HEK293T (cell line): ENCODE results near the gene KIRREL3.

Source experiments
- CTCF ChIA-PET: fragments of 350-600 bp; formaldehyde crosslinking; extraction: SDS; loops from one replicate; lab custom pipeline; 2021; ENCODE audit warnings: antibody characterized with exemption, inconsistent platforms; lab: Yijun Ruan, JAX
- POLR2A ChIA-PET: fragments of 350-600 bp; formaldehyde crosslinking; extraction: SDS; loops from one replicate; lab custom pipeline; 2020; ENCODE audit warnings: antibody characterized with exemption, inconsistent platforms; lab: Yijun Ruan, JAX
- DNase-seq: peaks from one replicate; pipeline ENCODE4 v3.0.0; 2012; ENCODE audit warnings: mixed read lengths; ENCODE audit errors: extremely low spot score
- ARNT ChIP-seq: fragments of 450-650 bp; IDR thresholded peaks from 2 replicates; pipeline ENCODE4 v1.6.1; 2017; ENCODE audit warnings: mild to moderate bottlenecking
- BHLHE40 ChIP-seq: fragments of 450-650 bp; IDR thresholded peaks from 2 replicates; pipeline ENCODE4 v1.6.1; 2016; ENCODE audit warnings: mild to moderate bottlenecking, moderate library complexity, borderline replicate concordance
- CTBP1 ChIP-seq: fragments of 450-650 bp; IDR thresholded peaks from 2 replicates; pipeline ENCODE4 v1.6.1; 2016; ENCODE audit warnings: borderline replicate concordance
- ELF4 ChIP-seq: fragments of 450-650 bp; IDR thresholded peaks from 2 replicates; pipeline ENCODE4 v1.6.1; 2017; ENCODE audit warnings: antibody characterized with exemption
- FOXA1 ChIP-seq: fragments of 450-650 bp; IDR thresholded peaks from 2 replicates; pipeline ENCODE4 v1.6.1; 2016; ENCODE audit warnings: mild to moderate bottlenecking
- FOXK2 ChIP-seq: fragments of 450-650 bp; IDR thresholded peaks from 2 replicates; pipeline ENCODE4 v1.6.1; 2016; ENCODE audit warnings: mild to moderate bottlenecking
- FOXM1 ChIP-seq: fragments of 450-650 bp; IDR thresholded peaks from 2 replicates; pipeline ENCODE4 v1.6.1; 2017; ENCODE audit warnings: mild to moderate bottlenecking, borderline replicate concordance
- HDGF ChIP-seq: fragments of 450-650 bp; IDR thresholded peaks from 2 replicates; pipeline ENCODE4 v1.6.1; 2017; ENCODE audit warnings: antibody characterized with exemption, borderline replicate concordance
- L3MBTL2 ChIP-seq: fragments of 450-650 bp; conservative IDR thresholded peaks from 2 replicates; pipeline ENCODE4 v1.6.1; 2016; ENCODE audit warnings: mild to moderate bottlenecking
- LEF1 ChIP-seq: fragments of 450-650 bp; IDR thresholded peaks from 2 replicates; pipeline ENCODE4 v1.6.1; 2017; ENCODE audit warnings: mild to moderate bottlenecking, borderline replicate concordance
- NFRKB ChIP-seq: fragments of 450-650 bp; IDR thresholded peaks from 2 replicates; pipeline ENCODE4 v1.6.1; 2016; ENCODE audit warnings: mild to moderate bottlenecking, moderate library complexity
- PKNOX1 ChIP-seq: fragments of 450-650 bp; IDR thresholded peaks from 2 replicates; pipeline ENCODE4 v1.6.1; 2016
- SP1 ChIP-seq: fragments of 450-650 bp; IDR thresholded peaks from 2 replicates; pipeline ENCODE4 v1.6.1; 2017
- SUZ12 ChIP-seq: fragments of 450-650 bp; IDR thresholded peaks from 2 replicates; pipeline ENCODE4 v1.6.1; 2016; ENCODE audit warnings: mild to moderate bottlenecking
- TARDBP ChIP-seq: fragments of 450-650 bp; IDR thresholded peaks from 2 replicates; pipeline ENCODE4 v1.6.1; 2016
- ZNF384 ChIP-seq: fragments of 450-650 bp; IDR thresholded peaks from 2 replicates; pipeline ENCODE4 v1.6.1; 2016

Gene KIRREL3

GRCh38 chr11:127000291-127000968 lies at the start of gene KIRREL3:
Gene KIRREL3 (minus strand): TSS chr11:127000770.
- CTCF ChIA-PET, result no interaction called here
- POLR2A ChIA-PET, result no interaction called here
- no peak for TF ChIP-seq L3MBTL2
- TF ChIP-seq SP1, result no peak
- no peak for DNase-seq

GRCh38 chr11:127050186-127050585 lies 49.6 kb upstream of the KIRREL3 start:
- no peak for DNase-seq
- ChIA-PET CTCF (interaction anchor here (0.5 kb wide), 1 partner anchor 443 kb away, joined by 3 read pairs; no protein-coding TSS in a partner anchor), POLR2A (no interaction called here)
- no peak for TF ChIP-seq BHLHE40
- TF ChIP-seq L3MBTL2, result no peak
- no peak for TF ChIP-seq SP1
- TF ChIP-seq ARNT, result no peak
- TF ChIP-seq HDGF, result no peak
- no peak for TF ChIP-seq FOXA1
- no peak for TF ChIP-seq TARDBP
- no peak for TF ChIP-seq FOXK2
- TF ChIP-seq CTBP1, result no peak
- no peak for TF ChIP-seq PKNOX1
- no peak for TF ChIP-seq FOXM1
- TF ChIP-seq ELF4, result no peak
- TF ChIP-seq SUZ12, result no peak
- no peak for TF ChIP-seq NFRKB
- TF ChIP-seq LEF1, result no peak
- TF ChIP-seq ZNF384, result no peak

DNA sequence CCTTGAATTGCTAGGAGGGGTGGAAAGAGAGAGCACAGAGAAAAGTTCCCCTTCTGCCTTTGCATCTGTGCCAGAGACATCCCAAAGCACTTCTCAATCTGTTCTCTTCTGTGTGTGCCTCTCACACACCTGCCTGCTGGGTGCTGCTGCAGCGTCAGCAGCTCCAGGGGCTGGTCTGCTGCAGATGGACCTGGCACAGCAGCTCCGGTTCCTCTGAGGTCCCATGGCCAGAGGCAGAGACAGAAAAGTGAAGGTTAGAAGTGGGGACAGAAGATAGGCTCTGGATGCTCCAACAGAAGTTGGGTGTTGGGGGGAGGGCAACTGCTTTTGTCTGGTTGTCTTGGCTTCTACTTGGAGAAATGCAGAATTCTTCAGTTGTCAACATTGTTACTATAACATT lies 48.9 kb upstream of the KIRREL3 start:
- TF ChIP-seq FOXK2, result no peak
- TF ChIP-seq HDGF, result no peak
- TF ChIP-seq TARDBP, result no peak
- no peak for TF ChIP-seq PKNOX1
- no peak for TF ChIP-seq ZNF384
- TF ChIP-seq BHLHE40, result no peak
- no peak for TF ChIP-seq ARNT
- TF ChIP-seq L3MBTL2, result no peak
- TF ChIP-seq SP1, result no peak
- no peak for TF ChIP-seq CTBP1
- no peak for TF ChIP-seq FOXA1
- TF ChIP-seq NFRKB, result no peak
- TF ChIP-seq FOXM1, result no peak
- no peak for TF ChIP-seq LEF1
- TF ChIP-seq ELF4, result no peak
- no peak for TF ChIP-seq SUZ12
- CTCF ChIA-PET, result interaction anchor here (0.5 kb wide), 1 partner anchor 444 kb away, joined by 3 read pairs; no protein-coding TSS in a partner anchor
- DNase-seq, result no peak
- POLR2A ChIA-PET, result no interaction called here

DNA sequence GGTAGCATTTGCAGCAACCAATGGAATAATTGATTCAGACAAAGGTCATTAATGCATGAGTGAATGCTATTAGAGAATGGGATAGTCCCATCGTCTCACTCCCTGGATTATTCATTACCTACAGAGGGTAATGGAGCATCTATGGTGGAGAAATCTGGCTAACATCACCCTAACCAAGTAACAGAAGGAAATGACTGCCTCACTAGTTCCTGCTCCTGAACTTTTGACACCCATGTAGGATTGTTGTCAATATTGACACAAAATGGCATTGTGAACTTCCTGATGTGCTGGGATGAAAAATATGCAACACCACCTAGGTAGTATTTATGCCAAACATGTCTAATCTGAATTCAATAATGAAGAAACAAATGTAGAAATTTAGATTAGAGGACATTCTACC lies 44.0 kb upstream of the KIRREL3 start:
- CTCF ChIA-PET, result no interaction called here
- DNase-seq, result no peak
- POLR2A ChIA-PET, result no interaction called here
- TF ChIP-seq PKNOX1 (no peak), ARNT (no peak), HDGF (no peak), NFRKB (no peak), FOXM1 (no peak), BHLHE40 (no peak)

DNA sequence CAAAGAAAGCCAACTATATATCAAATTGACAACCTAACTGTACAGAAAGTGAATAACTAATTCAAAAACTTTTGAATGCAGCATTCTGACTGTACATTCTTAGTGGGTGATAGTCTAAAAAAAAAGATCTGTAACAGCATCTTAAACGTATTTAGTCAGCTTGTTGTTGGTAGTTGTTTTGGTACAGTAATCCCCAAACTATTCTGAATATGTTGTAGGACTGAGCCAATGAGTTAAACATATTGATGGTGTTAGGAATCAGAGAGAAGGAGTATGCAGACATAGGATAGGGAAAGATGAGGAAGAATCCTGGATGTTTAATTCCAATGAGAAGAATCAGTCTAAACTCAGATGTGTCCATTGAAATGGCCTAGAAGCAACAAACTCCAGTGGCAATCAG lies 41.9 kb upstream of the KIRREL3 start:
- no peak for DNase-seq
- ChIA-PET CTCF (no interaction called here), POLR2A (no interaction called here)
- TF ChIP-seq PKNOX1 (no peak), ARNT (no peak), TARDBP (no peak), FOXM1 (no peak), NFRKB (no peak)

GRCh38 chr11:127039591-127039990 lies 39.0 kb upstream of the KIRREL3 start:
- DNase-seq, result no peak
- ChIA-PET CTCF (no interaction called here), POLR2A (no interaction called here)
- no peak for TF ChIP-seq ARNT
- TF ChIP-seq NFRKB, result no peak
- TF ChIP-seq HDGF, result no peak
- no peak for TF ChIP-seq SP1
- no peak for TF ChIP-seq TARDBP
- no peak for TF ChIP-seq CTBP1
- no peak for TF ChIP-seq ZNF384
- TF ChIP-seq ELF4, result no peak
- no peak for TF ChIP-seq BHLHE40
- no peak for TF ChIP-seq FOXM1
- no peak for TF ChIP-seq PKNOX1
- TF ChIP-seq LEF1, result no peak
- TF ChIP-seq L3MBTL2, result no peak
